NCI-H82 treated with DMSO at 0.1 percent for 48 hours (cell line): ENCODE measurements around the gene SETDB1.
"Not testable (repeated sequence)": the region's sequence is repeated elsewhere in the genome, so short reads cannot be mapped to it uniquely, and the experiment has no call there.

Experiments
- DNase-seq: peaks from one replicate; lab custom pipeline; 2025; ENCODE audit not compliant: unreplicated experiment; lab: John Stamatoyannopoulos, UW

The SETDB1 gene

DNA sequence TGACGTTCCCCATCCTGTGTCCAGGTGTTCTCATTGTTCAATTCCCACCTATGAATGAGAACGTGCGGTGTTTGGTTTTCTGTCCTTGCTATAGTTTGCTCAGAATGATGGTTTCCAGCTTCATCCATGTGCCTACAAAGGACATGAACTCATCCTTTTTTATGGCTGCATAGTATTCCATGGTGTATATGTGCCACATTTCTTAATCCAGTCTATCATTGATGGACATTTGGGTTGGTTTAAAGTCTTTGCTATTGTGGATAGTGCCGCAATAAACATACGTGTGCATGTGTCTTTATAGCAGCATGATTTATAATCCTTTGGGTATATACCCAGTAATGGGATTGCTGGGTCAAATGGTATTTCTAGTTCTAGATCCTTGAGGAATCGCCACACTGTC lies 2.6 kb downstream of the SETDB1 start:
- not testable (repeated sequence) for DNase-seq

DNA sequence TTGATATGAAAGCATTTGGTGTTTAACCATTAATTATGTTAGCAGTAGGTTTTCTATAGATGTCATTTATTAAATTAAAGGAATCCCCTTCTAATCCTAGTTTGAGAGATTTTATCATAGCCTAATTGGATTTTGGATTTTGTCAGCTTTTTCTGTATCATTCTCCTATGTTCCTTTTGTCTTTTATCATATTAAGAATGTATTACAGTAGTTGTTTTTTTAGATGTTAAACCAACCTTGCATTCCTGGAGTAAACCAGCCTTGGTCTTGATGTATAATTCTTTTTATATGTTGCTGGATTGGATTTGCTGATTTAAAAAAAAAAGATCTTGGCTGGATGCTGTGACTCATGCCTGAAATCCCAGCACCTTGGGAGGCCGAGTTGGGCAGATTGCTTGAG lies 5.6 kb downstream of the SETDB1 start:
- no peak for DNase-seq

DNA sequence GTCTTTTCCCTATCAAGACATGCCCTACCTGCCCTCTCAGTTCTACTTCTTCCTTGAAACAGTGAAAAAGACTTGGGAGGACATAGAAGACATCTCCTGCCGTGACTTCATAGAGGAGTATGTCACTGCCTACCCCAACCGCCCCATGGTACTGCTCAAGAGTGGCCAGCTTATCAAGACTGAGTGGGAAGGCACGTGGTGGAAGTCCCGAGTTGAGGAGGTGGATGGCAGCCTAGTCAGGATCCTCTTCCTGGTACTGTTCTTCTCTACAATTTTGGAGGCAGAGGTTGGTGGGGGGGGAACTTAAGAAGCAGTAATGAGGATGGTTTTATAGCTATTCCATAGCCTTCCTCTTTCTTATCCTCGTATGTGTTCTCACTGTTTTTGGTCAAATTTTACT lies 18.7 kb downstream of the SETDB1 start:
- no peak for DNase-seq

DNA sequence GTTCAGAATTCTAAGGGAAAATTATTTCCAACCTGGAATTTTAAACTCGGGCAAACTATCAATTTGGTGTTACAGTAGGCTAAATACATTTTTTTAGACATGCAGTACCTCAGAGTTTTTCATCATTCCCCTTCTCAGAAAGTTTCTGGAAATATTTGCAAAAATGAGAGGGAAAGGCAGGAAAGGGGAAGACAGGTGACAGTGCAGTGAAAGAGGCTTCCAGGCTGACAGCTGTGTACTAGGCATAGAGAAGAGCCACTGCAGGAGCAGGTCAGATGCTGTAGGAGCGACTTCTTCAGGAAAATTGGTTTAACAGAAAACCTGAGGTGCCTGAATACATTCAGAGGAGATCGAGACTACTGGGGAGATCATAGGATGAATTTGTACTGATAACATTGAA lies 28.5 kb downstream of the SETDB1 start:
- DNase-seq: no peak

DNA sequence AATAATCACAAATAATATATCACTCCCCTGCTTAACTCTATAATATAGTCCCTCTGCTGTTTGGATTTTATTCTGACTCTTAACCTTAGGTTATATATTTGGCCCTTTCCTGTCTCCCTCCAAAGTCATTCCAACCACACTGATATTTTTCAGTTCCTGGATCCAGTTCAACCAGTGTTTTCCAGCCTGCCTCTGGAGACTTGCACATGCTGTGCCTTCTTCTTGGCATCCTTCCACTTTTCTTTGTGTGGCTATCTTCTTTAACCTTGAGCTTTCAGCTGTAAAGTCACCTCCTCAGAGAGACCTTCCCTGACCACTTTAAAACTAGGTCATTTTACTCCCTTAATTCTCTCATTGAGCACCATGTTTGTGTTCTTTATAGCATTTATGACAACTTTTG lies 29.1 kb downstream of the SETDB1 start:
- no peak for DNase-seq

DNA sequence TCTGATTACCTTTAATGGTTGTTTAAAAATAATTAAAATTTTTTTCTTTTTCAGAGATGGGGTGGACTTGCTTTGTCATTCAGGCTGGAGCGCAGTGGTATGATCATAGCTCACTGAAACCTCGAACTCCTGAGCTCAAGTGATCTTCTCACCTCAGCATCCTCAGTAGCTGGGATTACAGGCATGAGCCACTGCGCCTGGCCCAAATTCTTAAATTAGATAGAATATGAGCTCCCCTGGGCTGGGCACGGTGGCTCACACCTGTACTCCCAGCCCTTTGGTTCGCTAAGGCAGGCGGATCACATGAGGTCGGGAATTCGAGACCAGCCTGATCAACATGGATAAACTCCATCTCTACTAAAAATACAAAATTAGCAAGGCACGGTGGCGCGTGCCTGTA lies 31.5 kb downstream of the SETDB1 start:
- no peak for DNase-seq

DNA sequence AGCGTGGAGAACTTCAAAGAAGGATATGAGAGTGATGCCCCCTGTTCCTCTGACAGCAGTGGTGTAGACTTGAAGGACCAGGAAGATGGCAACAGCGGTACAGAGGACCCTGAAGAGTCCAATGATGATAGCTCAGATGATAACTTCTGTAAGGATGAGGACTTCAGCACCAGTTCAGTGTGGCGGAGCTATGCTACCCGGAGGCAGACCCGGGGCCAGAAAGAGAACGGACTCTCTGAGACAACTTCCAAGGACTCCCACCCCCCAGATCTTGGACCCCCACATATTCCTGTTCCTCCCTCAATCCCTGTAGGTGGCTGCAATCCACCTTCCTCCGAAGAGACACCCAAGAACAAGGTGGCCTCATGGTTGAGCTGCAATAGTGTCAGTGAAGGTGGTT lies 34.5 kb downstream of the SETDB1 start:
- DNase-seq: no peak

DNA sequence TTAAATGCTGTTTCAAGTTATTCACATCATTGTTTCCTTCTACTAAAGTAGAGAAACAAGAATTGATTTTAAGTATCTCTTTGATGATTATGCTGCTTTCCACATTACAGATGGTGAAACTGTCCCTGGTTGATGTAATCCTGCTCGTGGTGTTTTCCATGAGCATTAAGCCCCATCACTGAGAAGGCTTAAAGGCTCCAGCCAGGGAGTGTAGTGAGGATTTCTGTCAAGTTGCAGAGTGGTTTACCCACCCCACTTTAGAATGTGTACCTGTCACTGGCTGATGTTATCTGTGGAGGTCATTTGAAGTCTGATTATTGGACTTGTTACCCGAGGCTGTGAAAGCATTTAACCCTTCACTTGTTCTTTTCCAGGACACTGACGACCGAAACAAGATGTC lies 35.6 kb downstream of the SETDB1 start:
- peak; percentile 24 for DNase-seq

DNA sequence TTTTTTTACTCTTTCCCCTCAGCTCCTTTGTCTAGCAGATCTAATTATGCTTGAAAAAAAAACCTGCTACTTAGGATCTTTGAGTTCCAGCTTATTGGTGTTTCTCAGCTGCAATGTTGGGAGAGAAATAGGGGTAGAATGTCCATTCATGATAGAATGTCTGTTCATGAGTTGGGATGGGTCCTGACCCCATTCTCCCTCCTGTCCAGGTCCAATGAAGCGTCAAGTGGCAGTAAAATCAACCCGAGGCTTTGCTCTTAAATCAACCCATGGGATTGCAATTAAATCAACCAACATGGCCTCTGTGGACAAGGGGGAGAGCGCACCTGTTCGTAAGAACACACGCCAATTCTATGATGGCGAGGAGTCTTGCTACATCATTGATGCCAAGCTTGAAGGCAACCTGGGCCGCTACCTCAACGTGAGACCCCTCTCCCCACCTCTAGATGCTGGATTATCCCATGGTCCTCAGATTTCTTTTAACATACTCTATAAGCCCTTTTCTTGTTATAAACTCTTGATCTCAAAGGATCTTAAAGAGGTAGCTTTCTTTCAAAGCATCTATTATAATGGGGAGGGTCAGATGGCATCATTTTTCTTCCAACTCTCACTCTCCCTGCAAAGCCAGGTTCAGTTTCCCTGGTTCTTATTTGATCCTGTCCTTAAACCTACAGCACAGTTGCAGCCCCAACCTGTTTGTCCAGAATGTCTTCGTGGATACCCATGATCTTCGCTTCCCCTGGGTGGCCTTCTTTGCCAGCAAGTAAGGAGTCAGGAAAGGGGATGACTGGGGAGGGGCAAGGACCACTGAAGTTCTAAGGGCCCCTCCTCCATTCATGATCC lies 37.4 kb downstream of the SETDB1 start:
- DNase-seq: no peak

DNA sequence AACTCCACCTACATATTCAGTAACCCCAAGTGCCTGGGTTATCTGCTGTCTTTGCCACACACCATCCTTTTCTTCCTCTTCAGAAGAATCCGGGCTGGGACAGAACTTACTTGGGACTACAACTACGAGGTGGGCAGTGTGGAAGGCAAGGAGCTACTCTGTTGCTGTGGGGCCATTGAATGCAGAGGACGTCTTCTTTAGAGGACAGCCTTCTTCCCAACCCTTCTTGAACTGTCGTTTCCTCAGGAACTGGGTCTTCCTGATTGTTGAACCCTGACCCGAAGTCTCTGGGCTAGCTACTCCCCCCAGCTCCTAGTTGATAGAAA lies 38.0 kb downstream of the SETDB1 start:
- no peak for DNase-seq

DNA sequence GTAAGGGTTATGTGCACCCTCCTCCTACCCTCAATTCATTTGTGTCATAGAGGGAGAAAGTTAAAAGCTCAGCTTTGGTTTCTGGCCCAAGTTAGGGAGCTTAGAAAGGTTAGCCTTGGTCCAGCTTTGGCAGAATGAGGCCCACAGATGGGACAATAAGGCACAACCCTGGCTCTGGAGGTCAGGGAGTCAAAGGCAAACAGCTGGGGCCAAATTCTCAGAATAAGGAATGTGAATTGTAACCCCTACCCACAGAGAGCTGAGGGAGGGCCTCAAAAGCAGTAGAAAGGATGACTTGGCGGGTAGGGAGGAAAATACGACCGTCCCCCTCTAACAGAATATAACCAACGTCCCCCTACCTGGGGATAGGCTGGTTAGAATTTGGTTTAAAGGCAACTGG lies 39.4 kb downstream of the SETDB1 start:
- DNase-seq: no peak

DNA sequence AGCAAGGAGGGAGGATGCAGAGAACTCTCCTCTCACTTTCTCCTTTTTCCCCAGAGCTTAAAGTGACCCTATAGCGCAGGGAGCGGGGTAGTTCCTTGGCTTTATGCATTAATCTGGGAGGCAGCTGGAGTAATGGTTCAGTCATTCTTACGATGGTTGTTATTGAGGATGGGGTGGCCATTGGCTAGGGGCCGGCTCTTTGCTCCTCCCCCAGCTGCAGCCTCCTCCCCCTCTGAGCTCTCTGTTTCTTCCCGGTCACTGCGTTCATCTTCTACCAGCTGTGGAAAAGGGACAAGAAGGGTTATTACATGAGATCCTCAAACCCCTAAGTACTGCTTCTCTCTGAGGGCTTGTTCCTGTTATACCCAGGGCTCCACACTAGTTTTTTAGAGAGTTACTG lies 39.8 kb downstream of the SETDB1 start:
- no peak for DNase-seq

DNA sequence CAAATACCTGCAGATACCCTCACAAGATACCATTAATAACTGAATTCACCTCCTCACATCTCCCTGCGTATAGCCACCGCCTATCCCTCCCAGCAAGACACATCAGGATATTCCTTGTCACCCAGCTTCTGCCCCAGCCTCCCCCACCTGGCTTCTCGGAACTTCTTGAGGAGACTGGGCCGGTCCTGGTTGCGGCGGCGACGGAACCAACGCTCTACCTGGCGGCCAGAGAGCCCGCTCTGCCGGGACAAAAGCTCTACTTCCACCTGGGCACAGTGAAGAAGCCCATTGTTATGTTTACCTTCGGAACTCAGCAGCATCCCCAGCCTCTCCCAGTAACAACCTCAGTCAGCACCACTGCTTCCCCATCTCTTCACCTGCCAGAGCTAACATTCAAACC lies 41.8 kb downstream of the SETDB1 start:
- DNase-seq: no peak

DNA sequence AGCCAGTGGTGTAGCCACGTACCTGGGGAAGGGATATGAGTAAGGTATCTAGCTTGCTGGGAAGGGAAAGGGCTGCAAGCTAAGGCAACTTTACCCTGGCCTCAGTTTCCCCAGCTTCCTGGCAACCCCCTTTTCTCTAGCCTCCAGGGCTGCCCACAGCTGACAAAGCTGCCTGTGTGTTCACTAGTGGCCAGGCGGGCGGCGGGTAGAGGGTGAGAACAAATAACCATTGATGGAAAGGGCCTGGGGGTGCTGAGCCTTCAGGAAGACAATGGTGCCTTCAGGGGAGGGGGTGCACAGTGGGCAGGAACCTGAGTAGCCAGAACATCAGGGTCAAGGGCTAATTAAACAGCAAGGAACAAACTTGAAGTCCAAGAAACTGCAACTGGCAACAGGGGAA lies 42.3 kb downstream of the SETDB1 start:
- DNase-seq: no peak

DNA sequence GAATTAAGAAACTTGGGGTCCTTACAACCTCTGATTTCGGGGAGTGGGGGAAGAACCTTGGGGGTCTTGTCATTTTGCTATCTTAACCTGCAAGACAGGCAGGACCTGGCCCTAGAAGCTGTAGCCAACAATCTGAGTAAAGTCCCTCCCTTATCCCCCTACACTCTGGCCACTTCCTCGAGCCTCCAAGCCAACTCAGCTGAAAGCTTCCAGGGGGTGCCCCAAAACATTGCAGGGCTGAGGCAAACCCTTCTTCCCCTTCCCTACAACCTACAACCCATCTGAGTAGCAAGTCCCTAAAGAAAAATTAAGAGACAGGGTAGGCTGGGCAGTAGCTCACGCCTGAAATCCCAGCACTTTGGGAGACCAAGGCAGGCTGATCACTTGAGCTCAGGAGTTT lies 43.5 kb downstream of the SETDB1 start:
- DNase-seq: no peak

DNA sequence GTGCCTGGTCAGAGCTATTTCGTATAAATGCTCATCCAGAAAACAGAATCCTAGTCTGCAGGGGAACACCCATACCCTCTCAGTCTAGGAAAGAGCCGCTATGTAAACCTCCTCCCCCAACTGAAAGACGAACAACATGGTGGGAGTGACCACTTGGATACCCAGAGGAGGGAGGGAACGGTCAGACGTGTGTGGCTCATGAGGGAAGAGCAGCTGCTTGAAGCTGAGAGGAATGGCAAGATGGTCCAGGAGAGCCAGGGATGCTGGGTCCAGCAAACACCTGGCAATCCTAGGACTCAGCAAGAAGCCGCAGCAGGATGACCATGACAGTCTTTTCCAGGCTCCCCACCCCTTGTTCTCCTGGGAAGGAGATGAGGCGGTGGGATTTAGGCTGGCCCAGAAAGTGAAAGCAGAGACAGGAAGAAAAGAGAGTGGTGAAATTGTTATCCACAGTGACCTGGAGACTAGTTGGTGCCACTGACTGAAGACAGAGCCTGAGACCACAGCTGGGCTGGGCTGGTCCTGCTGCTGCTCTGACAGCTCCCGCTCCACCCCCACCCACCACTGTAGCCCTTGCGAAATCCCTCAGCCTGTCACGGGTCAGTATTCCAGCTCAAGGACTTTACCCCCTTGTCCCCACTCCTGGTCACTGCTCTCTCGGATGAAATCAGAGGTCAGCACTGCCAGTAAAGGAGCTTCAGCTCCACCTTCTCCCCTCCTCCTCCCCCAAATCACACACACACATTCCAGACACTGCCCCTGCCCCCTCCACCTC lies 44.8 kb downstream of the SETDB1 start:
- DNase-seq: no peak

DNA sequence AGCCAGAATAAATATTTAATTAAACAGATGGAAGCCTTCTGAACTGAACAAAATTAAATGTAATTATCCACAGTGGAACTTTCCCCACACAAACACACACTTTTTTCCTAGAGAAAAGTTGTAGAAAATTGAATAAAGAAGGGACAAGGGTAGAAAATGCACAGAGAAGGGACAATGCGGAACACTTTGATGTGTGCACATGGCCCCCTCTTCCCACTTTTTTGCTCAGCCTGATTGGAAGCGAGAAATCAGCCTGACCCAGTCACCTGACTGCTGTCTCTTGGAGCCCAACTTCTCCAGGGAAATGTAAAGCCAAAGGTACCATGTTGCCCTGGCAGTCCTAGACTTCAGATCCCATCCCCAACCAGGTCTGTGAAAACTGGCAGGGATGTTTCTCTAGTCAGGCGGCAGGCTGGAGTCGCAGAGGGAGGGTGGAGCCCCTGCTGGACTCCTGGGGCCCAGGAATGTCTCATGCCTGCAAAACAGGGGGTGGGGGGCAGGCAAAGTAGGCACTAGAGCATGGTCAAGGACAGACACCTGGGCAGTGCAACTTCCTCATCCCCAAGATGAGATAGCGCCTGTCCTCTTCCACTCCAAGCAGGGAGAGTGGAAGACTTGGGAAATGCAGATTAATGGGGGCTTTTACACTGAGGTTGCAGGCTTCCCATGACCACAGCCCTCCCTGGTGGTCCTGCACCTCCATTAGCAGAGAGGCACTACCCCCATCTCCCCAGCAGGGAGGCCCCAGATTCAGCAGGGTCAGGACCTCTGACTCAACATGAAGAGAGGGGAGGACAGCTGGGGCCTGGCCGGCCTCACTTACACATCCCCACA lies 45.6 kb downstream of the SETDB1 start:
- no peak for DNase-seq

DNA sequence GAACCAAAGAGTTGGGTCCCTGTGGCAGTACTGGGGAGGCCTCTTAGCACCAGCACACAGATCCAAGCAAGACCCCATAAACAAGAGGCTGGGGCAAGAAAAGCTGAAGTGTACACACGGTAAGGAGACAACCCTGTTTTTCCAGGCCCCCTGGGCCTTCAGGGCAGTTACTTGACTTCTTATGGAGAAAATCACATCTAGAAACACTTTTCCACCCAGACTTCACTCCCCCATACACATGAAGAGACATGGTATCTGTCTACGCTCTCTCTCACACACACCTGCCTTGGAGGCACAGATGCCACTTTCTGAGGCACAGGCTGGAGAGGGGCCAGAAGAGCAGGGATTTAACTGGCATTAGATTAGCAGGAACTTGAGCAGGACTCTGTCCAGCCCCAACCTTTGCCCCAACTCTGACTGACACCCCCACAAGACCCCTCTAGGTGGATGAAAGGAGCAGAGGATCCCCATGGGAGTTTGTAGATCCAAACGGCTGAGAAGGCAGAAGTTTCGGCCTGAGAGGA lies 46.3 kb downstream of the SETDB1 start:
- DNase-seq: no peak

DNA sequence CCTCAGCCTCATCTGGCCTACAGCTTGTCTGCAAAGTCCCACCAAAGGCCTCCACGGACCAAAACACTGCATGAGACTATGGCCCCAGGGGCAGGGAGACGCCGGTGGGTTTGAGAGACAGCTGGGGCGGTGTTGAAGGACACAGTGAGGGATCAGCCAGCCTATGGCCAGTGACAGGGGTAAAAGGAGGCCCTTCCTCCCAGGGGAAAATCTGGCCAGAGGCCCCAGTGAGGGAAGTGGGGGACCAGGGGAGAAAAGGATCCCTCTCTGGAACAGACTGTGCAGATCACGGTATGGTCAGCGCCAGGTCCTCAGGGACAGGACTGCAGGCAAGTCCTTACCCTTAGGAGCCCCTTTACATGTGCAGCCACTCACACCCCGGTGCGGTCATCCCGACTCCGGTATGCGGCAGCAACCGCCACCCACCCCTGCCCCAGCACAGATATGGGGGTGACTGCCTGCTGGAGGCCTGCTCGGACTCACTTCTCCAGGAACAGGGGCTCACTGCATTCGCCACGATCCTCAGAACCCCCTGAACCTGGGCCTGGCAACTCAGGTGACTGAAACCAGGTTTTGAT lies 47.2 kb downstream of the SETDB1 start:
- DNase-seq: no peak

DNA sequence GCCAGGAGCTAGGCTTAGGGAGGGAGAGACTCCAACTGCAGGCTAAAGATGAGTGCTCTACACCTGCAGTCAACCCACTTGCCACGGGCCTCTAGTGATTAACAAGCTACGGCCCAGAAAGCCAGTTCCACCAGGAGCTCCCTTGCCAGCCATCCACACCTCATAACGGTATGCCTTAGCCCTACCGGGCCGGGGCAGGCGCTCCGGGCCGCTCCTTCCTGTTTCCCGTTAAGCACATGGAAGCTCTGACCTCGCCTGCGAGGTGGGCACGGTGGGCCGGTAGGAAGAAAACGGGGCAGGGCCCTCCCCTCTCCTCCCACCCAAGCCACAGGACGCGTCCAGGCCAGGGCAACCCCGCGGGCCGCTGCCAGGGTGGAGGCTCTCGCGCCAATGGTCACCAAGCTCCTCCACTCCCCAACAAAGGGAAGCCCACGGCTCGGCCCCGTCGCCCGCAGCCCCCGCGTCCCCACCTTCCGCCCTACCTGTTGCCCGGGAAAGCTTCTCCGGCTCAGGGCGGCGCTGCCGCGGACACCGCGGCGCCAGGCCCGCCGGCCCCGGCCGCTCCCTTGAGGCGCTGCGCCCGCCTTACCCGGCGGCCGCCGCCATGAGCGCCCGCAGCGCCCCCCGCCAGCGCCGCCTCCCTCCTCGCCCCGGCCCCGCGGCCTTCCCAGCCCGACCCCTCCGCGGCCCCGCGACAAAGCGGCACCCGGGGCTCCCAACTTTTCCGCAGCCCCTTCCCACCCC lies 47.8 kb downstream of the SETDB1 start:
- DNase-seq: no peak
